Heart left ventricle (tissue), 13 donors: Measurements from ENCODE around the gene IL2RA.

Source experiments
- POLR2A ChIP-seq, 2 donors: fragments of 450-650 bp; IDR thresholded peaks; one replicate each; pipeline ENCODE4 v1.6.1; 2017; ENCODE audit warnings: antibody characterized with exemption in 2 of 2, mild to moderate bottlenecking in 2 of 2, moderate library complexity in 2 of 2
- TF ChIP-seq, protein P1 (sequence below), 12 donors: fragments of 200-600 bp; sonication (generic) in 4 of 12; IDR thresholded peaks; one replicate each; pipeline versions ENCODE4 v1.5.0 to v1.8.0; 2018 to 2022; ENCODE audit warnings: antibody characterized with exemption in 12 of 12, mild to moderate bottlenecking in 5 of 12
- donor health status: ischemic (EF 13 %, LVEDD 7.1; RV severe dilation, severe dysfunction).
- donor health status: DM: no; HTN: yes; CAD: no.
- donor health status: DM: no; HTN: no; CAD: no.
- donor health status: ischemic (EF 25% LVEDD 6.9; RV normal size, moderate dysfunction).
- donor health status: ischemic (EF 25% LVEDD 5.7; RV mildly dilated, moderate dysfunction).
- donor health status: ischemic (EF 35%, LVEDD 5.7; RV mildly dilated, moderate dysfunction).
- donor health status: nonischemic (EF 11% LVEDD 7.7; RV severe dilation, severe dysfunction).
- donor health status: DM: yes; HTN: yes; CAD: no.
- donor health status: PGD.
- donor health status: ischemic (EF 29% LVEDD 5.4; RV normal size, mild dysfunction).
- donor health status: nonischemic (EF 23%, LVEDD 6.1; RV moderate dilation, normal function).

- TF ChIP-seq POLR2A (IDR thresholded peaks at IDR 0.05), result no peak
- TF ChIP-seq, protein P1, sequence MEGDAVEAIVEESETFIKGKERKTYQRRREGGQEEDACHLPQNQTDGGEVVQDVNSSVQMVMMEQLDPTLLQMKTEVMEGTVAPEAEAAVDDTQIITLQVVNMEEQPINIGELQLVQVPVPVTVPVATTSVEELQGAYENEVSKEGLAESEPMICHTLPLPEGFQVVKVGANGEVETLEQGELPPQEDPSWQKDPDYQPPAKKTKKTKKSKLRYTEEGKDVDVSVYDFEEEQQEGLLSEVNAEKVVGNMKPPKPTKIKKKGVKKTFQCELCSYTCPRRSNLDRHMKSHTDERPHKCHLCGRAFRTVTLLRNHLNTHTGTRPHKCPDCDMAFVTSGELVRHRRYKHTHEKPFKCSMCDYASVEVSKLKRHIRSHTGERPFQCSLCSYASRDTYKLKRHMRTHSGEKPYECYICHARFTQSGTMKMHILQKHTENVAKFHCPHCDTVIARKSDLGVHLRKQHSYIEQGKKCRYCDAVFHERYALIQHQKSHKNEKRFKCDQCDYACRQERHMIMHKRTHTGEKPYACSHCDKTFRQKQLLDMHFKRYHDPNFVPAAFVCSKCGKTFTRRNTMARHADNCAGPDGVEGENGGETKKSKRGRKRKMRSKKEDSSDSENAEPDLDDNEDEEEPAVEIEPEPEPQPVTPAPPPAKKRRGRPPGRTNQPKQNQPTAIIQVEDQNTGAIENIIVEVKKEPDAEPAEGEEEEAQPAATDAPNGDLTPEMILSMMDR (IDR thresholded peaks at IDR 0.05), result no peak
These were observed 59.2 kb downstream of the IL2RA start for GRCh38 chr10:6002809-6003510.
